Kasumi-1 (cell line): ENCODE data around the gene PPP2R3A.
"Not testable (repeated sequence)": the region's sequence is repeated elsewhere in the genome, so short reads cannot be mapped to it uniquely, and the experiment has no call there.

ENCODE experiments used
- DNase-seq, 2 experiments: peaks; one replicate each; lab custom pipeline; 2025; lab: John Stamatoyannopoulos, UW

Gene PPP2R3A

DNA sequence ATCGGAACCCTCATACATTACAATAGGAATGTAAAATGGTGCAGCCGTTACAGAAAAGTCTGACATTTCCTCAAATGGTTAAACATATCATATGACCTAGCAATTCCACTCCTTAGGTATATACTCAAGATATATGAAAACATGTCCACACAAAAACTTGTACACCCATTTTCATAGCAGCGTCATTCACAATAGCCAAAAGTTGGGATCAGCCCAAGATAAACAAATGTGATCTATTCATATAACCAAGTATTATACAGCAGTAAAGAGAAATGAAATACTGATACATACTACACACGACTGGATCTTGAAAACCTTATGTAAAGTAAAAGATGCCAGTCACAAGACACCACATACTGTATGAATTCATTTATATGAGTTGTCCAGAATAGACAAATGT, 128.2 kb downstream of the PPP2R3A start:
- no peak for DNase-seq

- peak; percentile 22 to 28 for DNase-seq
Measured at GRCh38 chr3:136105044-136105443, 139.5 kb downstream of the PPP2R3A start.

DNA sequence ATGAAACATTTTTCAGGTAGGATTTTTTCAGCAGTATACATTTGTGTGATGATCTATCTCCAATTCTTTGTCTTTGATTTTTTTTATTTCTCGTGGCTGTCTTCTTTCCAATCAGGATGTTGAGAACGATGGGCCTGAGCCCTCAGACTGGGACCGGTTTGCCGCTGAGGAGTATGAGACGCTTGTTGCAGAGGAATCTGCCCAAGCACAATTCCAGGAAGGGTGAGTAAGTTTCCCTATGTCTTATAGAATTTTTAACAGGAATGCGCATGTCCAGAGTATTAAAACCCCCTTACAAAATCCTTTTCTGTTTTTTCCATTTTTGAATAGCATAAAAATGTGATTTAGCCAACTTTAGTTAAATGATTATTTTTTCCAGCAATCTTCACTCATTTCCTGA, 140.6 kb downstream of the PPP2R3A start:
- no peak for DNase-seq

- DNase-seq: no peak
Measured at GRCh38 chr3:136109499-136109898, 144.0 kb downstream of the PPP2R3A start.

DNA sequence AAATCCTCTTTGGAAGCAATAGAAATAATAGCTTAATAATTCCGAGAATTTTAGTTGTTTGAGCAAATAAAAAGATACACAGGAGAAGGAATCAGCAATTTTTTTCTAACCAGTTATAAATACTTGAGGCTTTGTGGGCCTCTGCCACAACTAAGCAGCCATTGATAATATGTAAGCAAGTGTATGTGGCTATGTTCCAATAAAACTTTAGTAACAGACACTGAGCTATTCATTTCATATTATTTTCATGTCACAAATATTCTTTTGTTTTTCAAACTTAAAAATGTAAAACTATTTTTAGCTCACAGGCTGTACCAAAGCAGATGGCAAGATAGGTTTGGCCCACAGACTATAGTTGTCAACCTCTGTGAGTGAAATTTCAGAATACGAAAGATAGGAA, 145.0 kb downstream of the PPP2R3A start:
- no peak for DNase-seq

DNA sequence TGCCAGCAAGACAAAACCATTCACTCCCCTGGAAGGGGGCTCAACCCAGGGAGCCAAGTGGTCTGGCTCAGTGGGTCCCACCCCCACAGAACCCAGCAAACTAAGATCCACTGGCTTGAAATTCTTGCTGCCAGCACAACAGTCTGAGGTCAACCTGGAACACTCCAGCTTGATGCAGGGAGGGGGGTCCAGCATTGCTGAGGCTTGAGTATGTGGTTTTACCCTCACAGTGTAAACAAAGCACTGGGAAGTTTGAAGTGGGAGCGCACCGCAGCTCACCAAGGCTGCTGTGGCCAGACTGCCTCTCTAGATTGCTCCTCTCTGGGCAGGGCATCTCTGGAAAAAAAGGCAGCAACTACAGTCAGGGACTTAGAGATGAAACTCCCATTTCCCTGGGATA, 148.9 kb downstream of the PPP2R3A start:
- DNase-seq: no peak

- DNase-seq: not testable (repeated sequence)
Measured at GRCh38 chr3:136119332-136119731, 153.8 kb downstream of the PPP2R3A start.

GRCh38 chr3:136119783-136120182, 154.3 kb downstream of the PPP2R3A start:
- DNase-seq: not testable (repeated sequence)

GRCh38 chr3:136120373-136121348, 155.1 kb downstream of the PPP2R3A start:
- no peak for DNase-seq

- DNase-seq: no peak
Measured at GRCh38 chr3:136122006-136122405, 156.5 kb downstream of the PPP2R3A start.

GRCh38 chr3:136131647-136132046, 166.1 kb downstream of the PPP2R3A start:
- not testable (repeated sequence) for DNase-seq

DNA sequence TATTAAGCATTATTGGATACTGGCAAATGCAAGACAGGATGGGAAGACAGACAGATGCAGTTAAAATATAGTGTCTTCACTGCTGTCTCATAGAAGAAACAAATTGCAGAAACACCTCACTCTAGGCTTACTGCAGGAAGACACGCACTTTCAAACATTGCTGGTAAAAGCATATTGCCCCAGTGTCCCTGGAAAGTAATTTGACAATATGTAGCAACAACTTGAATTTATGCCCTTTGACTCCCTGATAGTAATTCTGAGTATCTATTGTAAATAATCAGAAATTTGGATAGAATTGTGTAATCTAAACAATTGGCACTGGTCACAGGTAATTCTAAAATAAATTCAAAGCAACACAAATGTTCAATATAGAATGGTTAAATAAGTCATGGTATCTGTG, 168.6 kb downstream of the PPP2R3A start:
- no peak for DNase-seq

DNA sequence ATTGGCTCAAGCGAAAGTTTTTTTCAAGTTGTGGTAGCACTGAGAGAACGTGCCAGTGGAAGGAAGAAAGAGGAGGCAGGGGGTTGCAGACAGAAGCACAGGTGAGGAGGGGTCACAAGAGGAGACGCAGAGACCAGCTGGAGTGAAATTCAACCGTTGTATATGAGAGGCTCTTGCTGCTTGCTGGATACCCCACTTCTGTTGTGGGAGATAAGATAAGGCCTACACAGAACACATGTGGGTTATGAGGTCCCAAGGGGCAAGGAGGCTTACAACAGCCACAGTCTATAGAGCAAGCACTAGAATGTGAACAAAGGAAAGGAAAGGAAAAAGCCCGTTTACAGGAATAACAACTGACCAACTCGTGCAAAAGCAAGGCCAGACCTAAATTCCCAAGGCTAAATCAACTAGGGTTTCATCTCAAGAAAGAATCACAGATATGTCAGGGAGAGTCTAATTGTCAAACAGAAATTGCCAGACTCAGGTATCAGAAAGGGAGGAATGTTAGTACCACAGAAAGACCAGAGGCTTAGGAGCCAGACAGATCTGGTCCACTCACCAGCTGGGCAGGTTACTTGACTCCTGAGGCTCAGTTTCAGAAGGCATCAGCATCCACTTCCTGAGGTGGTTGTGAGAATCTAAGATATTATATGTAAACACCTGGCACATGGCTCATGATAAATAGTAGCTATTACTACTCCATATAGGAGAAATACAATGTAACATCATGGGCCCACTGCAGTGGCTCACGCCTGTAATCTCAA, 169.7 kb downstream of the PPP2R3A start:
- DNase-seq: no peak

DNA sequence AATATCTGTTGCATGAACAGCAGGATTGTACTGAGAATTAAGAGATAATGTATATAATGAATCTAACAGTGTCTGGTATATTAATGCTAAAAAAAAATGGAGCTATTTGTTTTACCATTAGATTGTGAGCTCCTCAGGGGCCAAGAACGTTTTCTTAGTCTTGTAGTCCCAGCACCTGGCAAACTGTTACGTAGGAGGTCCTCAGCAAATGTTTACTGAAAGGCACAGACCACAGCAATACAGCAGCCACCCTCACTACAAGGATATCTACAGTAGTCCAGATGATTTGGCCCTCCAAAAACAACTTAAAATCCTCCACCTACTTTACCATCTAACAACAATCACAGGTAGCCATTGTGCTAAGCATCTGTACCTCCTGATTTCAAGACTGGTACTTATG, 170.9 kb downstream of the PPP2R3A start:
- no peak for DNase-seq

DNA sequence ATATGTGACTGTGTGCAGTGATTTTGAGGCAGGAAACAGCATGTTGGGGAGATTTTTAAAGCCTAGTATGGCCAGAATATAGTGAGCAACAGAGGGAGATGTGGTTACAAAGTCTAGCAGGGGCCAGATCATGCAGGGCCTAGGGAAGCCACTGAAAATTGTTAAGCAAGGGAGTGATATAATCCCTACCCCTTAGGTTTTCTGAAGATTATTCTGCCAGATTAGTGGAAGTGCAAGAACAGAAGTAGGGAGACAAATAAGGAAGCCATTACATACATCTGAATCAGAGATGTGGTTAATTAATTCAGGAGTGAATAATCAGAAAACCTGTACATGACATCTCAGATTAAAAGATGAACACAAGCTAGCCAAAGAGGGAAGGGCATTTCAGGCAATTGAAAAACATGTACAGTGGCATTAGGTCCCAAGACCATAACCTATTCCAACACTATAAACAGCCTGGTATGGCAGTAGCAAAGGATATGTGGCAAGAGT, 175.8 kb downstream of the PPP2R3A start:
- no peak for DNase-seq

- no peak for DNase-seq
Measured at GRCh38 chr3:136141891-136142290, 176.4 kb downstream of the PPP2R3A start.

DNA sequence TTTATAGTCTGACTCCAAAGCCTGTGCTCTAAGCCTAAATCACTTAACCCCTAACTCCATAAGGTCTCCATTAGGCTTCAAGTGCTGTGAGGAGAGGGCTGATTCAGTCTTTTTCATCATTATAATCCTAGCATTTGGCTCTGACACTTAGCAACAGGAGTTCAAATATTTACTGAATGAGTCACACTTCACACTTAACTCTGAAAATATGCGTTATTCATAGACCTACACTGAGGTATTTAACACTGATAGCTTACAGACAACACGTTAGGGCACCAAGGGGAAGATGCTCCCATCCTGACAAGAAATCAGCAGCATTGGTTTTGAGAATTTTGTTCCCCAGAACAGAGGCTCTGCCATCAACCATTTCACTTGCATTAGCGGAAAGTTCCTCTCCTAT, 177.1 kb downstream of the PPP2R3A start:
- no peak for DNase-seq

DNA sequence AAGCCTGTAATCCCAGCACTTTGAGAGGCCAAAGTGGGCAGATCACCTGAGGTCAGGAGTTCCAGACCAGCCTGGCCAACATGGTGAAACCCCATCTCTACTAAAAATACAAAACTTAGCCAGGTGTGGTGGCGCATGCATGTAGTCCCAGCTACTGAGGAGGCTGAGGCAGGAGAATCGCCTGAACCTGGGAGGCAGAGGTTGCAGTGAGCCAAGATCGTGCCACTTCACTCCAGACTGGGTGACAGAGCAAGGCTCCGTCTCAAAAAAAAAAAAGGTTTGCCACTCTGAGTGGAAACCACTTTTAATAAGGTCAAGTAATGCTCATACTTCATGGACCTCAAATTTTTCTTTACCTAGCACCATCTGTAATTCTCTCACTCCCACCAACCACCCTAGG, 178.9 kb downstream of the PPP2R3A start:
- DNase-seq: not testable (repeated sequence)

- no peak for DNase-seq
Measured at GRCh38 chr3:136146981-136147729, 181.6 kb downstream of the PPP2R3A start.

- DNase-seq: no peak
Measured at GRCh38 chr3:136149667-136150066, 184.1 kb downstream of the PPP2R3A start.

- no peak for DNase-seq
Measured at GRCh38 chr3:136151219-136151618, 185.7 kb downstream of the PPP2R3A start.
